Keratinocyte (primary cell): ENCODE measurements around the gene CERKL. TPM values are rescaled to one million over a fixed set of nuclear protein-coding genes. Genes with fewer than 3 reads are reported as not detected.

ENCODE experiments used
- DNase-seq: peaks from one replicate; pipeline ENCODE4 v3.0.0-alpha.2; 2011; ENCODE audit warnings: low read depth, missing footprints, low spot score
- FAIRE-seq: peaks from 2 replicates; lab custom pipeline; 2011; peaks lifted over from hg19 to GRCh38; lab: Jason Lieb, UNC
- H2AFZ ChIP-seq: 2 replicates; pipeline ENCODE4 v1.6.0; 2012; ENCODE audit warnings: low read length, control low read depth, inconsistent platforms; ENCODE audit not compliant: control insufficient read depth
- H3K27ac ChIP-seq: 2 replicates; pipeline ENCODE4 v1.5.1; 2011; ENCODE audit warnings: low read length; ENCODE audit not compliant: control insufficient read depth, insufficient read depth
- H3K27me3 ChIP-seq: 3 replicates; pipeline ENCODE4 v1.6.0; 2011; ENCODE audit warnings: low read length; ENCODE audit not compliant: control insufficient read depth, insufficient read depth; ENCODE audit errors: extremely low read depth
- H3K36me3 ChIP-seq, 2 experiments: 2 replicates in 1 of 2; 3 replicates in 1 of 2; pipeline ENCODE4 v1.5.1; 2011; ENCODE audit warnings: low read length in 2 of 2, mild to moderate bottlenecking in 1 of 2; ENCODE audit not compliant: control insufficient read depth in 2 of 2, insufficient read depth in 2 of 2; ENCODE audit errors: extremely low read depth in 1 of 2
- H3K4me1 ChIP-seq: 3 replicates; pipeline ENCODE4 v1.5.1; 2011; ENCODE audit warnings: low read length; ENCODE audit not compliant: control insufficient read depth, insufficient read depth; ENCODE audit errors: extremely low read depth
- H3K4me2 ChIP-seq: 3 replicates; pipeline ENCODE4 v1.6.0; 2011; ENCODE audit warnings: low read depth, low read length; ENCODE audit not compliant: control insufficient read depth, insufficient read depth; ENCODE audit errors: extremely low read depth
- H3K4me3 ChIP-seq, 3 experiments: fragments of 200-600 bp in 1 of 3; sonication (generic) in 1 of 3; 2 replicates in 2 of 3; 3 replicates in 1 of 3; pipeline ENCODE4 v1.5.1; 2011 to 2016; ENCODE audit warnings: low read length in 3 of 3, mild to moderate bottlenecking in 3 of 3, control low read depth in 2 of 3, inconsistent platforms in 1 of 3, low read depth in 1 of 3, mixed read lengths in 1 of 3, mixed run types in 1 of 3, moderate library complexity in 1 of 3; ENCODE audit not compliant: control insufficient read depth in 2 of 3, insufficient read depth in 2 of 3; ENCODE audit errors: extremely low read depth in 1 of 3
- H3K79me2 ChIP-seq: 2 replicates; pipeline ENCODE4 v1.6.0; 2012; ENCODE audit warnings: low read length; ENCODE audit not compliant: control insufficient read depth, insufficient read depth
- H3K9ac ChIP-seq: 3 replicates; pipeline ENCODE4 v1.6.0; 2011; ENCODE audit warnings: low read length; ENCODE audit not compliant: control insufficient read depth, insufficient read depth; ENCODE audit errors: extremely low read depth
- H3K9me1 ChIP-seq: 3 replicates; pipeline ENCODE4 v1.6.0; 2011; ENCODE audit warnings: low read length; ENCODE audit not compliant: control insufficient read depth, insufficient read depth; ENCODE audit errors: extremely low read depth
- H3K9me3 ChIP-seq: 2 replicates; pipeline ENCODE4 v1.5.1; 2012; ENCODE audit warnings: low read depth, low read length; ENCODE audit not compliant: control insufficient read depth
- H4K20me1 ChIP-seq: 3 replicates; pipeline ENCODE4 v1.6.0; 2011; ENCODE audit warnings: low read length; ENCODE audit not compliant: control insufficient read depth, insufficient read depth; ENCODE audit errors: extremely low read depth
- EZH2 ChIP-seq: IDR thresholded peaks from one replicate; pipeline ENCODE4 v1.6.1; 2012; ENCODE audit warnings: inconsistent platforms, mild to moderate bottlenecking, low read length, moderate library complexity
- dilution Hi-C: fragments of 300-500 bp; cut with MboI; formaldehyde crosslinking; loops from one replicate; pipeline ENCODE4 v1.7.0; 2020; ENCODE audit warnings: low sequenced_read_pairs; ENCODE audit not compliant: extremely low pct_ligation_motif_present
- polyA plus RNA-seq, 5 experiments: library from polyadenylated mRNA; depleted of rRNA in 3 of 5; stranded (reverse) in 3 of 5; stranded (forward) in 1 of 5; unstranded in 1 of 5; fragments of >200 nt; gene quantifications; 1 replicate in 1 of 5; 2 replicates in 3 of 5; 3 replicates in 1 of 5; pipeline versions ENCODE4 v1.2.1 to v1.2.3, GENCODE V29; 2011 to 2012; ENCODE audit warnings: missing spikeins in 2 of 5, low read depth in 1 of 5, low replicate concordance in 1 of 5
- TF ChIP-seq, protein P1 (sequence below), 3 experiments: IDR thresholded peaks in 1 of 3; conservative IDR thresholded peaks in 1 of 3; optimal IDR thresholded peaks in 1 of 3; 2 replicates in 2 of 3; 3 replicates in 1 of 3; pipeline versions ENCODE3 to v1.5.1; 2011; ENCODE audit warnings: low read length in 3 of 3, mild to moderate bottlenecking in 3 of 3, moderate library complexity in 2 of 3, control low read depth in 1 of 3, inconsistent platforms in 1 of 3; ENCODE audit not compliant: insufficient read depth in 2 of 3; ENCODE audit errors: extremely low read depth in 1 of 3

Gene CERKL
- polyA plus RNA-seq, 1 donor (not counting 4 experiments of a cell fraction or from before 2014, with no cell fraction given): 0.03 TPM

DNA sequence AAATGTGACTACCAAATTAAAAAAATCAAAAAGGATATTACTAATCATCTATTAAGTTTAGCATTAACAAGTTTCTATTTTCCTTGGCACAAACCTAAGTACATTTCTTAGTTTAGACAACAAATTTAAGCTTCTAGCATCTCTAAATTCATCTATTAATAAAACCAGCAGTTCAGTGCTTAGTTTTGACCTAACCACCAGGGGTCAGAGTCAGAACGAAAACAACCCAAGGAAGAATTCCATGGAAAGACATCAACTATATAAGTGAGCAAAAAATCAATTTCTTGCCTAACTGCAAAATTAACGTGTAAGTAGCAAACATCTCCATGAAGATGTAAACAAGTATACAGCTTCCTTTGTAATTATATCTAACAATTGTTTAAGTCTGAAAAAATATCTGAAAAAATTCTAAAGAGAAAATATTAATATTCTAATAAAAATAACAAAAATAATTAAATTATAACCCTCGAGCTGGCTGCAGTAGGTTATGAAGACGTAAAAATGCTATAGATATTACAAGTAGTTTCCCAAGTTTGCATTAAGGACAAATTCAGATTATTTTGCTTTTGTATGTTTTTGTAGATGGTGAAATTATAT lies 83.7 kb downstream of the CERKL start:
- peaks cover 3% of the 10 kb centered on the region for H3K4me1 ChIP-seq
- no peaks in the 10 kb centered on the region for H3K9me3 ChIP-seq
- H4K20me1 ChIP-seq: no peaks in the 10 kb centered on the region
- H3K9me1 ChIP-seq: no peaks in the 10 kb centered on the region
- no peaks in the 10 kb centered on the region for H3K36me3 ChIP-seq
- H3K4me2 ChIP-seq: no peak overlapping the region
- no peaks in the 10 kb centered on the region for H3K27me3 ChIP-seq
- no peak overlapping the region for H3K9ac ChIP-seq
- DNase-seq (no peak), FAIRE-seq (no peak)
- no peaks in the 10 kb centered on the region for H3K79me2 ChIP-seq
- dilution Hi-C loops: no loop called here
- no peak for TF ChIP-seq EZH2
- TF ChIP-seq, protein P1, sequence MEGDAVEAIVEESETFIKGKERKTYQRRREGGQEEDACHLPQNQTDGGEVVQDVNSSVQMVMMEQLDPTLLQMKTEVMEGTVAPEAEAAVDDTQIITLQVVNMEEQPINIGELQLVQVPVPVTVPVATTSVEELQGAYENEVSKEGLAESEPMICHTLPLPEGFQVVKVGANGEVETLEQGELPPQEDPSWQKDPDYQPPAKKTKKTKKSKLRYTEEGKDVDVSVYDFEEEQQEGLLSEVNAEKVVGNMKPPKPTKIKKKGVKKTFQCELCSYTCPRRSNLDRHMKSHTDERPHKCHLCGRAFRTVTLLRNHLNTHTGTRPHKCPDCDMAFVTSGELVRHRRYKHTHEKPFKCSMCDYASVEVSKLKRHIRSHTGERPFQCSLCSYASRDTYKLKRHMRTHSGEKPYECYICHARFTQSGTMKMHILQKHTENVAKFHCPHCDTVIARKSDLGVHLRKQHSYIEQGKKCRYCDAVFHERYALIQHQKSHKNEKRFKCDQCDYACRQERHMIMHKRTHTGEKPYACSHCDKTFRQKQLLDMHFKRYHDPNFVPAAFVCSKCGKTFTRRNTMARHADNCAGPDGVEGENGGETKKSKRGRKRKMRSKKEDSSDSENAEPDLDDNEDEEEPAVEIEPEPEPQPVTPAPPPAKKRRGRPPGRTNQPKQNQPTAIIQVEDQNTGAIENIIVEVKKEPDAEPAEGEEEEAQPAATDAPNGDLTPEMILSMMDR (optimal IDR thresholded peaks at IDR 0.05 in 1 of 3, IDR thresholded peaks at IDR 0.05 in 1 of 3, conservative IDR thresholded peaks at IDR 0.05 in 1 of 3; ENCODE audit: extremely low read depth in 1 of 3, insufficient read depth in 2 of 3, low read length in 3 of 3): peak in 2 of 3 experiments; percentile 40 to 42
- H3K4me3 ChIP-seq: no peak overlapping the region
- no peak overlapping the region for H3K27ac ChIP-seq
- no peak overlapping the region for H2AFZ ChIP-seq

- Histone ChIP-seq H3K4me3 (no peak overlapping the region), H3K9ac (no peak overlapping the region), H3K27ac (no peak overlapping the region), H4K20me1 (no peaks in the 10 kb centered on the region), H3K4me2 (no peak overlapping the region), H3K36me3 (no peaks in the 10 kb centered on the region), H3K79me2 (no peaks in the 10 kb centered on the region), H3K27me3 (no peaks in the 10 kb centered on the region), H3K4me1 (peaks cover 3% of the 10 kb centered on the region), H2AFZ (no peak overlapping the region), H3K9me3 (no peaks in the 10 kb centered on the region), H3K9me1 (no peaks in the 10 kb centered on the region)
- FAIRE-seq: no peak
- dilution Hi-C loops: no loop called here
- no peak for DNase-seq
- no peak for TF ChIP-seq EZH2
- TF ChIP-seq, protein P1 (optimal IDR thresholded peaks at IDR 0.05 in 1 of 3, IDR thresholded peaks at IDR 0.05 in 1 of 3, conservative IDR thresholded peaks at IDR 0.05 in 1 of 3; ENCODE audit: extremely low read depth in 1 of 3, insufficient read depth in 2 of 3, low read length in 3 of 3): peak in 2 of 3 experiments; percentile 21 to 25
These were observed 85.9 kb downstream of the CERKL start for GRCh38 chr2:181570833-181571661.
